Measurements from ENCODE around the gene TOMM70.
A peak's percentile ranks its signal among the peaks of the same experiment; 100 is the strongest.
"Not testable (repeated sequence)": the region's sequence is repeated elsewhere in the genome, so short reads cannot be mapped to it uniquely, and the experiment has no call there.

The TOMM70 gene

DNA sequence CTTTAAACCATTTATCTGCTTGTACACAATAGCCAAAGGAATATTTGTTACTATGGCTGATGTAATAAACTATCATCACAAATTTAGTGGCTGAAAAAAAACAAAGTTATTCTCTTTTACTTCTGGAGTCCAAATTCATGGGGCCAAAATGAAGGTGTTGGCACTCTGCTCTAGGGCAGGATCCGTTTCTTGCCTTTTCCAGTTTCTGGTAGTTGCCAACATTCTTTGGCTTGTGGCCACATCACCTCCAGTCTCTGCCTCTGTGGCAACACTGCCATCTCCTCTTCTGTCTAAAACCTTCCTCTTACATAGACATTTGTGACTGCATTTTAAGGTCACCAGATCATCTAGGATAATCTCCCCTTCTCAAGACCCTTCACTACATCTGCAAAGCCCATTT, 39.0 kb downstream of the TOMM70 start:
- peaks cover 32% of the 10 kb centered on the region for H3K36me3 Mint-ChIP-seq
- H3K27ac Mint-ChIP-seq: no peak overlapping the region
- H3K27me3 Mint-ChIP-seq: no peaks in the 10 kb centered on the region
- ATAC-seq (ENCODE audit: low read depth): no peak
- H3K4me3 Mint-ChIP-seq: no peak overlapping the region
- DNase-seq (ENCODE audit: low spot score in 2 of 2): no peak
- H3K4me1 Mint-ChIP-seq: no peaks in the 10 kb centered on the region
- H3K9me3 Mint-ChIP-seq: peaks cover 2% of the 10 kb centered on the region

DNA sequence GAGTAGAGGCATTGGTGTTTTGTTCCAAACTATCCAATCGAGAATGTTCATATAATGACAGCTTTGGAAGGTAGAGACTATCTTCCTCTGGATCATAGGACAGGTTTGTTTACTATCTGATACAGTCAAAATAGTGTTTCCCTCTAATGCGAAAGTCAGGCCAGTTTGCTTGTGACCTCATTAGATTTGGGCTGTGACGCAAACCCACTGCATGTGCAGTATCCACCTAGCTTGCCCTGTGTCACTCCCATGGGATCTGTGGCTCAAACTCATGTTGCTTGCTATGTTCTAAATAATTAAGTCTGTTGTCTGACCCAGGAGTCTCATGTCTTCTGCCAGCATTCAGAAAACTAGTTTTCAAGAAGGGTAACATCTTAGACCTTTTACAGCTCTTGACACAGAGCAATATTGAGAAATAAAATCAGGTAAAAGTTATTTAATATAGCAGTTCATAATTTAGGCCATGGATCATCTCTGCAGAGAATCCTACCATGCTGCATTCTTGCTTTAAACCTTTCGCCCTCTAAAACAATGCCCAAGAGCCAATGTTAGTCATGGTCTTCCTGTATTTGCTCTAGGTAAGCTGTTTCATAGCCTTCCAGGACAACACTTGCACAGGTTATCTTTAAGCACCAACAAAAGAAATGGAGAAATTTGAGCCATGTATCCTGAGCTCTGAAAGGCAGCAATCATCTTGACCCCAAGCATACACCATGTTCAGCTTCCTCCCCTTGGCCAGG, 40.0 kb downstream of the TOMM70 start:
- Mint-ChIP-seq H3K27me3 (no peaks in the 10 kb centered on the region), H3K27ac (no peak overlapping the region), H3K4me3 (no peak overlapping the region), H3K36me3 (peaks cover 34% of the 10 kb centered on the region), H3K9me3 (peaks cover 2% of the 10 kb centered on the region), H3K4me1 (no peaks in the 10 kb centered on the region)
- DNase-seq (ENCODE audit: low spot score in 2 of 2) (no peak), ATAC-seq (ENCODE audit: low read depth) (no peak)

DNA sequence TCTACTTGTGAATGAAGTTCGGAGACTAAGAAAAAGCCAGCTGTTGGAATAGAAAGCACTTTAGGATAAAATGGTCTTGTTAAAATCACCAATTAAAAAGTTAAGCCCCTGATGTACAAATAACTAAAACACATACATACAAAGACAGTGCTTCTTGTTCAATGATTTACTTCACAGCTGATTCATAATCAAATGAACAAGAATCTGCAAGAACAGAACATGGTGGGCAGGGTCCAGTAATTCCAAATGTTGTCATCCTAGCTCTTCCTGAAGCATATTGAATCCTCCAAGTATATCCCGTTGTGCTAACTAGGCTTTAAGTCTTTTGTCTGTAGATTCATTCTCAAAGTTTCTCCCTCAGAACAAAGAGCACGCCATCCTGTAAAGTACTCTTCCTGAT, 41.9 kb downstream of the TOMM70 start:
- no peaks in the 10 kb centered on the region for H3K27me3 Mint-ChIP-seq
- peaks cover 28% of the 10 kb centered on the region for H3K36me3 Mint-ChIP-seq
- peaks cover 2% of the 10 kb centered on the region for H3K9me3 Mint-ChIP-seq

DNA sequence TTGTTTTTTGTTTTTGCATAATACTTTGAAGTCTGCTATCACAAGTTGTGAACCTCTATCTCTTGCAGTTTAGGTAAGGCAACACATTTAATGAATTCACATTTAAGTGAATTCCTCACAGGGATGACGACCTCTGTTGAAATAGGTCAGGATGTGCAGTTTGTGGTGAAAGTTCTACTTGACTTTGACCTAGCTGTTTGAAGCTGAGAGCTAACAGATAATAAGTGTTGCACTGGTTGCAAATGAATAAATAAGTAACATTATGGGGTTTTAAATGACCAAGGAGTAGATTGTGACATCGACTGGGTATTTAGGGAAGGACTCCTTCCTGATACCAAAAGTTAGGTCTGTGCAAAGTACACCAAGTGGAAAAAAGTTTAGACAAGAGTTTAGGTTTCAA, 42.5 kb downstream of the TOMM70 start:
- no peak for ATAC-seq (ENCODE audit: low read depth)
- Mint-ChIP-seq H3K27me3 (no peaks in the 10 kb centered on the region), H3K36me3 (peaks cover 24% of the 10 kb centered on the region)

More for the DNA sequence above, 41.9 kb downstream of the TOMM70 start:
- Mint-ChIP-seq H3K27ac (peak overlapping the region; percentile 14), H3K4me3 (no peak overlapping the region), H3K4me1 (no peaks in the 10 kb centered on the region)
- DNase-seq (ENCODE audit: low spot score in 2 of 2) (no peak), ATAC-seq (ENCODE audit: low read depth) (no peak)

DNA sequence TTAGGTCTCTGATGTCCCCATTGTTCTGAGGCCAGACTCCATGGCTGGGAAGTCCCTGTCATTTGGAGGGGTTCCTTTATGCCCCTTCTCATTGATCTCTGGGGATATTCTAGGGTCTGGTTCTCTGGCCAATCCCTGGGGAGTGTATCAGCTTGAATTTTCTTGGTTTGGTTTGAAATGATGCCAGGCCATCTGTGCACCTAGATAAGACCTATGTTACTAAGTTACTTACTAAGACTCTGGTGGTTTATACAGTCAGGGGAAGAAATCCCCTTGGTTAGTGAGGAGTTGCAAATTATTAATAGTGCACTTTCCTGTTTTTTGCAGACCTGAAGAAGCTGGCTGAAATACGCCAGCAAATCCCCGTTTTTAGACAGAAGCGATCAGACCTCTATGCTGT, 46.0 kb downstream of the TOMM70 start:
- Mint-ChIP-seq H3K27me3 (no peaks in the 10 kb centered on the region), H3K9me3 (peaks cover 2% of the 10 kb centered on the region), H3K36me3 (peaks cover 25% of the 10 kb centered on the region), H3K4me1 (no peaks in the 10 kb centered on the region), H3K4me3 (no peak overlapping the region), H3K27ac (peak overlapping the region; percentile 38)
- DNase-seq (ENCODE audit: low spot score in 2 of 2) (no peak), ATAC-seq (ENCODE audit: low read depth) (no peak)

More for the DNA sequence above, 42.5 kb downstream of the TOMM70 start:
- Mint-ChIP-seq H3K27ac (peak overlapping the region; percentile 14), H3K4me1 (no peaks in the 10 kb centered on the region), H3K4me3 (no peak overlapping the region), H3K9me3 (peaks cover 2% of the 10 kb centered on the region)
- no peak for DNase-seq (ENCODE audit: low spot score in 2 of 2)

DNA sequence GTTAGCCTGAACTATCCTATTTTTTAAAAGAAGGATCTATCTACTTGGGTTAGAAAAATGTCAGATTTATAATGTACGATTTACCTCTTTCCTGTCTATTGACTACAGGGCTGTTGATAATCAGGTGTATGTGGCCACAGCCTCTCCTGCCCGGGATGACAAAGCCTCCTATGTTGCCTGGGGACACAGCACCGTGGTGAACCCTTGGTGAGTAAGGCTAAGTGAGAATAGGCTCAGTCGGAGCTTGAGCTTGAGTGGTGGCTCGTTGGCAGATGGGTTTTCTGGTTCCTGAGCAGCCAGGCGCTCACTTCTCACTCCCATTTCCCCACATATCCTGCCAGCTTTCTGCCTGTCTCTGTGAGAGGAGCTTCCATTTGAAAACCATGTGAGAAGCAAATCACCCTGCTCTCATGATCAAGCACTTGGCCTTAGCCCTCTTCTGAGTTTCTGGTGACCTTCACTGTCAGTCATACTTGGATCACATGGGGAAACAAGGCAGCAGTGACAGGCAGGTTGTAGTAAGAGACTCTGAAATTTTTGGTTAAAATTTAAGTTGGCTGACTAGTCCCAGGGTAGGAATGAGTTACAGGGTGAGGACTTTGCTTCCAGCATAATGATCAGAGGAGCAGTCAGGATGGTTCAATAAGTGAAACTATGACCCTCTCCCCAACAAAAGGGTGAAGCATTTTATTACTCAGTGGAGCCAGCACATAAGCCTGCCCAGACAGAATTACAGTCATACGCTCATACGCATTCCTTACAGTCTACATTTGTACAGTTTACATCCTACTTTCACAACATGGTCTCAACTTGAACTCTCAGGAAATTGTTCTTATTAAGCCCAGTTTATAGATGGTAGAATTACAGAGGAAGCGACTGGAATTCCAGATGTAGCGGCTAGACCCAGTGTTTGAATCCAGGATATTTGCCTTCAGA, 48.3 kb downstream of the TOMM70 start:
- peaks cover 40% of the 10 kb centered on the region for H3K36me3 Mint-ChIP-seq
- ATAC-seq (ENCODE audit: low read depth) (no peak), DNase-seq (ENCODE audit: low spot score in 2 of 2) (no peak)
- H3K4me1 Mint-ChIP-seq: no peaks in the 10 kb centered on the region
- H3K4me3 Mint-ChIP-seq: no peak overlapping the region
- H3K27me3 Mint-ChIP-seq: no peaks in the 10 kb centered on the region
- H3K9me3 Mint-ChIP-seq: peaks cover 2% of the 10 kb centered on the region
- H3K27ac Mint-ChIP-seq: no peak overlapping the region

DNA sequence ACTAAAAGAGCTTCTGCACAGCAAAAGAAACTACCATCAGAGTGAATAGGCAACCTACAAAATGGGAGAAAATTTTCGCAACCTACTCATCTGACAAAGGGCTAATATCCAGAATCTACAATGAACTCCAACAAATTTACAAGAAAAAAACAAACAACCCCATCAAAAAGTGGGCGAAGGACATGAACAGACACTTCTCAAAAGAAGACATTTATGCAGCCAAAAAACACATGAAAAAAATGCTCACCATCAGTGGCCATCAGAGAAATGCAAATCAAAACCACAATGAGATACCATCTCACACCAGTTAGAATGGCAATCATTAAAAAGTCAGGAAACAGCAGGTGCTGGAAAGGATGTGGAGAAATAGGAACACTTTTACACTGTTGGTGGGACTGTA, 49.1 kb downstream of the TOMM70 start:
- H3K36me3 Mint-ChIP-seq: peaks cover 43% of the 10 kb centered on the region
- DNase-seq (ENCODE audit: low spot score in 2 of 2); H3K4me3 Mint-ChIP-seq; H3K27me3 Mint-ChIP-seq; H3K4me1 Mint-ChIP-seq; ATAC-seq (ENCODE audit: low read depth); H3K27ac Mint-ChIP-seq; H3K9me3 Mint-ChIP-seq: not testable (repeated sequence)

DNA sequence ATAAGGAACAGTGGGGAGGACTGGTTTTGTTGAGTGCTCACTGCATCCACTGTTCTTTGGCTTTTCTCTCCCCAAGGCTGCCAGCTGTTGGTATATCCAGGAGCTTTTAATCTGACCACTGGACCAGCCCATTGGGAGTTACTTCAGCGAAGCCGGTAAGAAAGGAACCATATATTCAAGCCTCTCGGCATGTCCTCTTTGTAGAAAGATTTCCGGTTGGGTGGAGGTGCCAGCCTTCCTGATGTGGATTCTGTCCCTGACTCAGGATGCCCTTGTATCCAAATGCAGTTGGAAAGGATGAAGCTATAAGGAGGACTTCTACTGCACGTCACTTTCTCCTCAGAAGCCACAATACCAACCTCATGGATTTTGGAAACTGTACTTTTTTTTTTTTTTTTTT, 52.2 kb downstream of the TOMM70 start:
- no peaks in the 10 kb centered on the region for H3K27me3 Mint-ChIP-seq
- peaks cover 2% of the 10 kb centered on the region for H3K9me3 Mint-ChIP-seq
- no peak for DNase-seq (ENCODE audit: low spot score in 2 of 2)
- ATAC-seq (ENCODE audit: low read depth): no peak
- H3K36me3 Mint-ChIP-seq: peaks cover 49% of the 10 kb centered on the region
- no peak overlapping the region for H3K4me3 Mint-ChIP-seq
- no peak overlapping the region for H3K27ac Mint-ChIP-seq
- H3K4me1 Mint-ChIP-seq: peaks cover 2% of the 10 kb centered on the region

DNA sequence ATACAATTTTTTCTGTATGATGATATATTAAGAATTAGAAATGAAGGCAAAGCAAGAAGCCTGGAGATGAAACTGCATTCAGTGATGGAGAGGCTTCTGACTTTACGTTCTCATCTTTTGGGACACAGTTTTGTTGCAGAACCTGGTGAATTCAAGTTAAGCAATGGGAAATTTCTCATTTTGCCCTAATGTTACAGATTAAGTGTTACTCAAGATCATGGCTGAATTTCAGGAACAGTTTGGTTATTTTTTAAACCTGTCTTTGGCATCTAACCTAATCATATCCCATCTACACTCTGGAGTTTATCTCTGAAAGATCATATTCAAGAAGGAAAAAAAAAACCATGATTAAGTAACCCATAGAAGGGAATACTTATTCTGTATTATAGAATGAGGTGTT, 60.4 kb downstream of the TOMM70 start:
- Mint-ChIP-seq H3K27me3 (no peaks in the 10 kb centered on the region), H3K4me1 (peaks cover 5% of the 10 kb centered on the region), H3K27ac (no peak overlapping the region), H3K9me3 (peaks cover 2% of the 10 kb centered on the region), H3K4me3 (no peak overlapping the region), H3K36me3 (peaks cover 25% of the 10 kb centered on the region)
- no peak for ATAC-seq (ENCODE audit: low read depth)
- no peak for DNase-seq (ENCODE audit: low spot score in 2 of 2)

DNA sequence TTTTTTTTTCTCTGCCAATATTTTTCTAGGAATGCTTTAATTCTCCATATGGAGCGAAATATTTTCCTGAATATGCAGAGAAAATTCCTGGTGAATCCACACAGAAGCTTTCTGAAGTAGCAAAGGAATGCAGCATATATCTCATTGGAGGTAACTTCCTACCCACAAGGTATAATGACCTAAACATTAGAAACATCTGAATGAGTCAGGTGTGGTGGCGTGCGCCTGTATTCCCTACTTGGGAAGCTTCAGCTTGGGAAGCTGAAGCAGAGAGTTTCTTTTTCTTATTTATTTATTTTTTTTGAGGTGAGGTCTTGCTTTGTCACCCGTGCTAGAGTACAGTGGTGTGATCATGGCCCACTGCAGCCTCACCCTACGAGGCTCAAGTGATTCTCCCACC, 61.1 kb downstream of the TOMM70 start:
- Mint-ChIP-seq H3K4me1 (peaks cover 11% of the 10 kb centered on the region), H3K27ac (no peak overlapping the region), H3K9me3 (peaks cover 2% of the 10 kb centered on the region), H3K4me3 (no peak overlapping the region), H3K27me3 (no peaks in the 10 kb centered on the region), H3K36me3 (peaks cover 21% of the 10 kb centered on the region)
- DNase-seq (ENCODE audit: low spot score in 2 of 2) (no peak), ATAC-seq (ENCODE audit: low read depth) (no peak)

DNA sequence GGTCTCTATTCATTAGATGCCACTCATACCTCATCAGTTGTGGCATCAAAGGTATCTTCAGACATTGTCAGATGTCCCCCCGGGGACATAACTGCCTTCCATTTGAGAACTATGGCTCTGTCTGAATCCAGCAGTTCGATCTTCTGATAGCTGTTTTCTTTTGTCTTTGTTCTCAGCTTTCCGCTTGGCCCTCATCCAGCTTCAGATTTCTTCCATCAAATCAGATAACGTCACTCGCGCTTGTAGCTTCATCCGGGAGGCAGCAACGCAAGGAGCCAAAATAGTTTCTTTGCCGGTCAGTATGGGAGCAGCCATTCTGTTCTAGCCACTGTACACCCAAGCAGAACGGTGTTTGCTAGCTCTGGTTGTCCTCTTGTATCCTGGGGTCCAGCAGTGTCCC, 62.0 kb downstream of the TOMM70 start:
- no peak overlapping the region for H3K4me3 Mint-ChIP-seq
- ATAC-seq (ENCODE audit: low read depth) (no peak), DNase-seq (ENCODE audit: low spot score in 2 of 2) (no peak)
- H3K9me3 Mint-ChIP-seq: peaks cover 2% of the 10 kb centered on the region
- peaks cover 18% of the 10 kb centered on the region for H3K36me3 Mint-ChIP-seq
- H3K27ac Mint-ChIP-seq: no peak overlapping the region
- peaks cover 12% of the 10 kb centered on the region for H3K4me1 Mint-ChIP-seq
- no peaks in the 10 kb centered on the region for H3K27me3 Mint-ChIP-seq

DNA sequence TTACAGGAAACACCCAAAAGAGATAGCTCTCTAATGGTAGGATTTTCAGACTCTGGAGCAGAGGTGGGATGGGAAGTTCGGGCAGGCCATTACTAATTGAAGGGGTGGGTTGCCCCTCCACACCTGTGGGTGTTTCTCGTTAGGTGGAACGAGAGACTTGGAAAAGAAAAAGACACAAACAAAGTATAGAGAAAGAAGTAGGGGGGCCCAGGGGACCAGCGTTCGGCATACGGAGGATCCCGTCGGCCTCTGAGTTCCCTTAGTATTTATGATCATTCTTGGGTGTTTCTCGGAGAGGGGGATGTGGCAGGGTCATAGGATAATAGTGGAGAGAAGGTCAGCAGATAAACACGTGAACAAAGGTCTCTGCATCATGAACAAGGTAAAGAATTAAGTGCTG, 64.7 kb downstream of the TOMM70 start:
- peaks cover 11% of the 10 kb centered on the region for H3K36me3 Mint-ChIP-seq
- not testable (repeated sequence) for DNase-seq (ENCODE audit: low spot score in 2 of 2); H3K9me3 Mint-ChIP-seq; H3K4me3 Mint-ChIP-seq; ATAC-seq (ENCODE audit: low read depth); H3K27me3 Mint-ChIP-seq
- peak overlapping the region; percentile 96 for H3K27ac Mint-ChIP-seq
- peaks cover 16% of the 10 kb centered on the region for H3K4me1 Mint-ChIP-seq

DNA sequence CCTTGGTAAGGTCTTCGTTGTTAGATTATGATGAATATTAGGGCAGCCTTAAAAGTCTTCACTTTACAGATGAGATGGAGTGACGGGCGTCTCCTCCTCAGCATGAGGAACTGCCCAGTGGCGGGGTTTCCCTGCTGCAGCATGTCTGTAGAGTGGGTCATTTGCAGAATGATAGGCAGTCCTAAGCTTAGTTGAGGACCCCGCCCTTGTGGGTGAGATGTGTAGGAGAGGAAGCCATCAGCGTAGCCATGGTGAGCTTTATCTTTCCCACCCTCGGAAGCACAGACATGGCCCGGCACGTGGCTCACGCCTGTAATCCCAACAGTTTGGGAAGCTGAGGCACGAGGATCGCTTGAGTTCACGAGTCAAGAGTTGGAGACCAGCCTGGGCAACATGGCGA, 65.5 kb downstream of the TOMM70 start:
- DNase-seq (ENCODE audit: low spot score in 2 of 2): peak; percentile 28

More for the DNA sequence above, 65.5 kb downstream of the TOMM70 start:
- no peaks in the 10 kb centered on the region for H3K9me3 Mint-ChIP-seq
- no peaks in the 10 kb centered on the region for H3K27me3 Mint-ChIP-seq
- H3K27ac Mint-ChIP-seq: peak overlapping the region; percentile 96
- peaks cover 13% of the 10 kb centered on the region for H3K4me1 Mint-ChIP-seq
- H3K4me3 Mint-ChIP-seq: peak overlapping the region; percentile 95
- ATAC-seq (ENCODE audit: low read depth): peak; percentile 66
- peaks cover 5% of the 10 kb centered on the region for H3K36me3 Mint-ChIP-seq

Data from memory B cell (primary cell).